Stimulated activated CD4-positive, alpha-beta T cell treated with anti-CD3 and anti-CD28 coated beads, Interleukin-2, amount 100 ng/mL, for 24 hours (primary cell): ENCODE measurements around the gene ATL2.
A peak's percentile ranks its signal among the peaks of the same experiment; 100 is the strongest.
"Not testable (repeated sequence)": the region's sequence is repeated elsewhere in the genome, so short reads cannot be mapped to it uniquely, and the experiment has no call there.

Experiments used
- DNase-seq, 2 donors: peaks; one replicate each; pipeline ENCODE4 v3.0.0-alpha.2; 2020

Gene ATL2

GRCh38 chr2:38377050-38377828 is at the start of gene ATL2:
Gene ATL2 (minus strand): TSS chr2:38377273. CDS start chr2:38377260, 13 bp downstream.
- DNase-seq = peak; percentile 92 to 93

- no peak for DNase-seq
Measured at GRCh38 chr2:38423763-38424162, 46.7 kb upstream of the ATL2 start.

- DNase-seq = no peak
Measured at GRCh38 chr2:38421274-38422056, 44.4 kb upstream of the ATL2 start.

- no peak for DNase-seq
Measured at GRCh38 chr2:38419499-38419898, 42.4 kb upstream of the ATL2 start.

GRCh38 chr2:38418735-38419134 is 41.7 kb upstream of the ATL2 start:
- DNase-seq = no peak

- DNase-seq = no peak
Measured at GRCh38 chr2:38417745-38418689, 40.9 kb upstream of the ATL2 start.

GRCh38 chr2:38416296-38417036 is 39.4 kb upstream of the ATL2 start:
- no peak for DNase-seq

GRCh38 chr2:38415728-38416291 is 38.7 kb upstream of the ATL2 start:
- DNase-seq = no peak

GRCh38 chr2:38415023-38415422 is 38.0 kb upstream of the ATL2 start:
- DNase-seq = no peak

- not testable (repeated sequence) for DNase-seq
Measured at GRCh38 chr2:38412235-38412871, 35.3 kb upstream of the ATL2 start.

- DNase-seq = no peak
Measured at GRCh38 chr2:38409156-38410102, 32.4 kb upstream of the ATL2 start.

GRCh38 chr2:38407111-38407682 is 30.1 kb upstream of the ATL2 start:
- DNase-seq = no peak

- DNase-seq = no peak
Measured at GRCh38 chr2:38406597-38407110, 29.6 kb upstream of the ATL2 start.

GRCh38 chr2:38405917-38406596 is 29.0 kb upstream of the ATL2 start:
- no peak for DNase-seq

- no peak for DNase-seq
Measured at GRCh38 chr2:38400513-38400912, 23.4 kb upstream of the ATL2 start.

- no peak for DNase-seq
Measured at GRCh38 chr2:38398739-38399138, 21.7 kb upstream of the ATL2 start.

GRCh38 chr2:38394903-38395341 is 17.8 kb upstream of the ATL2 start:
- DNase-seq = no peak

GRCh38 chr2:38394041-38394440 is 17.0 kb upstream of the ATL2 start:
- no peak for DNase-seq

- no peak for DNase-seq
Measured at GRCh38 chr2:38390947-38391346, 13.9 kb upstream of the ATL2 start.
